ENCODE data around the gene UBE2E1.

Gene UBE2E1

DNA sequence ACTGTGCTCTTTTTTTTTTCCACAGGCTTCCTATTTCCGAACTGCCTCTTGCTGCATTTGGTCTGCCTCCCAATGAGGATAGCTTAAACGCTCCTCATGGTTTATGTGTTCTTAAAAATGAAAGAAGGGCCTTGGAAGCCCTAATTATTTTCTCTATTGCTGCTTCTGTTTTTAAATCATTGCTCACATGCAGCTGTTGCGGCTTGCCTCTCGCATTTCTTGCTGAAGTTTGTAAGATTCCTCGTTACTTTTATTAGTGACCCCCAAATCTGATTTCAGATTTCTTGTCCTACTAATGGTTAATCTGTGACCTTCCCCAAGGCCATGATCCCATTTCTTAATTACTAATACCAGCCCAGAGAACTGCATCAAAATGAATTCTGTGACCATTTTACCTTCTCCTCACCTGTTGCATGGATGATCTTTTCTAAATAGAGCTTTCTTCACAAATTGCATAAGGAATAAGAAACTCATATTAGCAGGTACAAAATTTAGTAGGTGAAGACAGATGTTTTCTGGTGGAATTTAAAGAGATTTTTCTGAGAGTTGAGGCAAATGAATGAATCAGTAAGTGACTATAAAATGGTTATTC is 1.8 kb downstream of the UBE2E1 start:
- TF ChIP-seq CTCF (IDR thresholded peaks at IDR 0.05) = no peak

GRCh38 chr3:23808525-23808924 is 2.8 kb downstream of the UBE2E1 start:
- no peak for TF ChIP-seq CTCF (IDR thresholded peaks at IDR 0.05)

- TF ChIP-seq CTCF (IDR thresholded peaks at IDR 0.05) = no peak
Observed at GRCh38 chr3:23809294-23809693, 3.5 kb downstream of the UBE2E1 start.

GRCh38 chr3:23809840-23810342 is 4.1 kb downstream of the UBE2E1 start:
- no peak for TF ChIP-seq CTCF (IDR thresholded peaks at IDR 0.05)

DNA sequence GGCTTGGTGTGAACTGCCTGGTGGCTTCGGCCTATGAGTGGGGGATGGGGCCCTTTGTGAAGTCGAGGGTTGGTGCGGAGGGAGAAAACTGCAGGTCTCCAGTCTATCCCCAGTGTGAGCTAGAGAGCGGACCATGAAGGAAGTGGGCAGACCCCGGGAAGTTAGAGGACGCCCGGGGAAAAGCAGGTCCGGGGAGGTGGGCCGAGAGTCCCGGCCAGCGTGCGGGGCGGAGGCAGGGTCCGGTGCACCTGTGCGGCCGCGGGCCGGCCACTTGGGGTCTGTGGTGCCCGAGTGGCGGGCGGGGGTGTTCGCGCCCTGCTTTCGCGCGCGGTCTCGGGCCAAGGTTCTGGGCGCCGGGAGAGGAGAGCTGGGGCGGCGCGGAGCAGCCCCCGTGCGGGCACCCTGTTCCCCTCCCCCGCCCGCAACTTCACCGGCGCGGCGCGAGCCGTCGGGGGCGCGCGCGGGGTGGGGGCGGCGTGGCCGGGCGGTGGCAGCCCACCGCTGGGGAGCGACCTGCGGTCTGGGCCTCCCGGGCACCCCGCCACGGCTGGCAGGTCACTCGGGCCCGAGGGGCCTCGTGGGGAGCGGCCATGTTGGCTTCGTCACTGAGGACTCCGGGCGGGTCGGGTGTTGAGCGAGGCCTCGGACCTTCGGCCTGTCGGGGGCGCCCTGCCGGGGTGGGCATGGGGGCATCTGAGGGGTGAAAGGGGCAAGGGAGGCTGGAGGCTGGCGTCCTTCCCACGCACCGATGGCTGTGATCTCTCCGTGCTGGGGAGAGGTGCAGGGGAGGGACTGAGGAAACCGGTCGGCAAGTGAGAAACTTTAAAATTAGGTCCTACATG is 4.8 kb downstream of the UBE2E1 start:
- no peak for TF ChIP-seq CTCF (IDR thresholded peaks at IDR 0.05)

- TF ChIP-seq CTCF (IDR thresholded peaks at IDR 0.05) = no peak
Observed at GRCh38 chr3:23811185-23811527, 5.4 kb downstream of the UBE2E1 start.

DNA sequence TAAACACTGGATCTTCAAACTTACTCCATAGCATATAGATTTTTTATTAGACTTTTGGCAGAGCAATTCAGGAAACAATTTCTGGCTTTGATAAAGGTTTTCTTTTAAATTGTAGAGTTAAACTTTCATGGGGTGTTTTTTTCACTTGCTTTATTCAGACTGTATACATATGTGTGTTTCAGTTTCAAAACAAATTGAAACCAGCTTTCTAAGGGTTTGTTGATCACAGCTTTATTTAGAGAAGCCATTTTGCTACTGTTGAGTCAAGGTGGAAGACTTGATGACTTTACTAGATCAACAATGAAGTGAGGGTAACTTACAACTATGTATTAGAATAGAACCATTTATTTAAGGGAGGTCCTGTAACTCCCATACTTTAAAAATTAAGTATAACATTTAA is 6.2 kb downstream of the UBE2E1 start:
- no peak for TF ChIP-seq CTCF (IDR thresholded peaks at IDR 0.05)
